K562 (cell line): ENCODE measurements around the gene REEP6. TPM values are rescaled to one million over a fixed set of nuclear protein-coding genes. Genes with fewer than 3 reads are reported as not detected.

Source experiments
- MECOM ChIP-seq: fragments of 250-450 bp; sonication (Bioruptor Pico); IDR thresholded peaks from 2 replicates; pipeline ENCODE4 v1.8.0; 2022; ENCODE audit warnings: inconsistent platforms
- MGA ChIP-seq: fragments of 450-650 bp; IDR thresholded peaks from 2 replicates; pipeline ENCODE4 v1.6.1; 2016; ENCODE audit warnings: mild to moderate bottlenecking, moderate library complexity
- MXD1 ChIP-seq: fragments of 250-450 bp; sonication (Bioruptor Pico); IDR thresholded peaks from 2 replicates; pipeline ENCODE4 v1.8.0; 2021; ENCODE audit warnings: borderline replicate concordance, mild to moderate bottlenecking, moderate library complexity; ENCODE audit not compliant: poor library complexity, severe bottlenecking
- RERE ChIP-seq: sonication (generic); formaldehyde crosslinking; IDR thresholded peaks from 2 replicates; pipeline ENCODE4 v1.8.0; 2023; ENCODE audit warnings: missing genetic modification reagents, mild to moderate bottlenecking, borderline replicate concordance
- TAF15 ChIP-seq: fragments of 200-400 bp; formaldehyde crosslinking; IDR thresholded peaks from 2 replicates; pipeline ENCODE4 v1.6.1; 2017; ENCODE audit warnings: mild to moderate bottlenecking, low read depth, low read length, moderate library complexity
- ZNF586 ChIP-seq: fragments of 450-650 bp; formaldehyde crosslinking; conservative IDR thresholded peaks from 2 replicates; pipeline ENCODE4 v1.4.0; 2020; ENCODE audit warnings: mild to moderate bottlenecking, moderate library complexity
- ZNF589 ChIP-seq: fragments of 200-800 bp; sonication (Bioruptor generic); IDR thresholded peaks from 2 replicates; pipeline ENCODE4 v1.6.1; 2016; ENCODE audit warnings: low read depth, missing genetic modification characterization, missing compliant biosample characterization
- polyA plus RNA-seq, 8 experiments: library from polyadenylated mRNA; depleted of rRNA in 4 of 8; stranded (reverse) in 5 of 8; unstranded in 3 of 8; fragments of >200 nt; fragmentation: Nextera tagmentation in 2 of 8; fragmentation: Illumina TruSeq in 1 of 8; extraction: Ambion mirVana in 2 of 8; extraction: Trizol in 1 of 8; gene quantifications; 2 replicates each; pipeline versions ENCODE4 v1.2.1 to v1.2.3, GENCODE V29; 2011 to 2014; ENCODE audit warnings: inconsistent platforms in 1 of 8, missing spikeins in 1 of 8
- total RNA-seq, 7 experiments: library from RNA; depleted of rRNA in 6 of 7; stranded (reverse); fragments of >200 nt in 6 of 7; fragmentation: Illumina TruSeq in 2 of 7; extraction: Trizol in 2 of 7; gene quantifications; 2 replicates each; pipeline versions ENCODE4 v1.2.1 to v1.2.3, GENCODE V29; 2011 to 2021; ENCODE audit warnings: low replicate concordance in 1 of 7

The REEP6 gene
- total and polyA plus RNA-seq, 9 of the 15 experiments (the other 6 are each of a cell fraction or from before 2014, with no cell fraction given): 1.2 to 64.2 (median 12.7) TPM

- peak; percentile 97 for TF ChIP-seq MGA
- TF ChIP-seq MECOM (CRISPR knock-in tag): no peak
- no peak for TF ChIP-seq ZNF586 (CRISPR knock-in tag)
- TF ChIP-seq MXD1 (CRISPR knock-in tag): no peak
- no peak for TF ChIP-seq ZNF589 (CRISPR knock-in tag)
- 0 out of 2 replicates have a peak, but pooled peaks have one; percentile 59 for TF ChIP-seq RERE
- no peak for TF ChIP-seq TAF15
Observed at GRCh38 chr19:1503089-1503924, 12.3 kb downstream of the REEP6 start (continued).
